ENCODE results near the gene ARHGEF9.

ARHGEF9 gene

GRCh38 chrX:63656871-63657580 lies 128.0 kb downstream of the ARHGEF9 start:
- TF ChIP-seq ZSCAN18 (tag by site-specific recombination; IDR thresholded peaks at IDR 0.05) (no peak), ZNF626 (tag by site-specific recombination; IDR thresholded peaks at IDR 0.05) (no peak), ZNF211 (tag by site-specific recombination; IDR thresholded peaks at IDR 0.05; ENCODE audit: low read depth) (no peak), INSM2 (tag by site-specific recombination; IDR thresholded peaks at IDR 0.05) (no peak), KLF1 (tag by site-specific recombination; IDR thresholded peaks at IDR 0.05) (no peak), KLF9 (tag by site-specific recombination; IDR thresholded peaks at IDR 0.05; ENCODE audit: low read depth) (no peak), TRIM28 (IDR thresholded peaks at IDR 0.05; ENCODE audit: borderline replicate concordance, low read length) (no peak), YY1 (tag by site-specific recombination; IDR thresholded peaks at IDR 0.05) (no peak), ZFP69B (tag by site-specific recombination; IDR thresholded peaks at IDR 0.05) (no peak), ZSCAN30 (tag by site-specific recombination; IDR thresholded peaks at IDR 0.05) (no peak), ZNF155 (tag by site-specific recombination; IDR thresholded peaks at IDR 0.05) (no peak), PRDM10 (tag by site-specific recombination; IDR thresholded peaks at IDR 0.05) (no peak), ZNF785 (tag by site-specific recombination; IDR thresholded peaks at IDR 0.05) (no peak), ZNF37A (tag by site-specific recombination; IDR thresholded peaks at IDR 0.05) (no peak)
- ChIA-PET POLR2A (no interaction called here), CTCF (no interaction called here)
- peaks cover 0 to 7% of the 10 kb centered on the region in 2 experiments; a peak in 1 of 3 replicates for H3K36me3 ChIP-seq (ENCODE audit: control insufficient read depth in 2 of 2, insufficient read depth in 1 of 2, low read length in 2 of 2)
- H3K4me1 ChIP-seq (ENCODE audit: control insufficient read depth, insufficient read depth, low read length) = no peaks in the 10 kb centered on the region
- no peaks in the 10 kb centered on the region; the same call in 1 of the 2 replicates for H3K9me3 ChIP-seq (ENCODE audit: control insufficient read depth, insufficient read depth, low read depth, low read length)
- H3K27ac ChIP-seq (ENCODE audit: extremely low read depth, low read depth, low read length) = no peak overlapping the region
- H3K4me3 ChIP-seq (ENCODE audit: low read depth, low read length) = no peak overlapping the region

- peaks cover 2% of the 10 kb centered on the region; the same call in 1 of the 2 replicates for H3K9me3 ChIP-seq (ENCODE audit: control insufficient read depth, insufficient read depth, low read depth, low read length)
Measured at GRCh38 chrX:63652086-63652765, 132.8 kb downstream of the ARHGEF9 start.

More at GRCh38 chrX:63652086-63652765, 132.8 kb downstream of the ARHGEF9 start:
- Histone ChIP-seq H3K4me1 (ENCODE audit: control insufficient read depth, insufficient read depth, low read length) (no peaks in the 10 kb centered on the region), H3K4me3 (ENCODE audit: low read depth, low read length) (no peak overlapping the region), H3K36me3 (ENCODE audit: control insufficient read depth in 2 of 2, insufficient read depth in 1 of 2, low read length in 2 of 2) (peaks cover 0 to 7% of the 10 kb centered on the region in 2 experiments; a peak in 2 of 3 replicates), H3K27ac (ENCODE audit: extremely low read depth, low read depth, low read length) (no peak overlapping the region)
- CTCF ChIA-PET = no interaction called here
- TF ChIP-seq ZNF660 (tag by site-specific recombination; IDR thresholded peaks at IDR 0.05) = no peak
- TF ChIP-seq ZNF843 (tag by site-specific recombination; IDR thresholded peaks at IDR 0.05) = no peak
- TF ChIP-seq YY2 (tag by site-specific recombination; IDR thresholded peaks at IDR 0.05) = no peak
- no peak for TF ChIP-seq ZNF112 (tag by site-specific recombination; IDR thresholded peaks at IDR 0.05)
- no peak for TF ChIP-seq ZNF19 (tag by site-specific recombination; IDR thresholded peaks at IDR 0.05; ENCODE audit: low read depth)
- POLR2A ChIA-PET = no interaction called here
